Activated B cell treated with CpG ODN at 0.5 μM for 24 hours (primary cell): ENCODE data around the gene HSPE1. TPM values are rescaled to one million over a fixed set of nuclear protein-coding genes. Genes with fewer than 3 reads are reported as not detected.

Experiments used
- ATAC-seq: fragments of 200-7000 bp; cut with Tn5 transposase; one replicate; pipeline ENCODE4 v1.10.0; 2021; ENCODE audit warnings: low read depth, mild to moderate bottlenecking, moderate library complexity
- CTCF ChIA-PET: fragments of 350-600 bp; sonication (Branson Sonifier 250); formaldehyde crosslinking; loops from one replicate; lab custom pipeline; 2021; ENCODE audit warnings: antibody characterized with exemption; lab: Charles Lee
- POLR2A ChIA-PET: fragments of 350-600 bp; sonication (Branson Sonifier 250); formaldehyde crosslinking; loops from one replicate; lab custom pipeline; 2021; ENCODE audit warnings: antibody characterized with exemption; lab: Charles Lee
- DNase-seq: peaks from one replicate; pipeline ENCODE4 v3.0.0; 2022
- H3K27ac Mint-ChIP-seq: one replicate; pipeline ENCODE4 v1.8.0; 2020; ENCODE audit warnings: mixed read lengths
- H3K27me3 Mint-ChIP-seq: one replicate; pipeline ENCODE4 v1.8.0; 2021; ENCODE audit warnings: mixed read lengths
- H3K36me3 Mint-ChIP-seq: one replicate; pipeline ENCODE4 v1.8.0; 2021; ENCODE audit warnings: low read depth, mixed read lengths
- H3K4me1 Mint-ChIP-seq: one replicate; pipeline ENCODE4 v1.8.0; 2021; ENCODE audit warnings: mixed read lengths
- H3K4me3 Mint-ChIP-seq: one replicate; pipeline ENCODE4 v1.8.0; 2020; ENCODE audit warnings: mild to moderate bottlenecking, mixed read lengths
- H3K9me3 Mint-ChIP-seq: one replicate; pipeline ENCODE4 v1.8.0; 2020; ENCODE audit warnings: mixed read lengths
- intact Hi-C: fragments of 100-400 bp; cut with micrococcal nuclease; formaldehyde crosslinking; loops from one replicate; pipeline ENCODE4 v1.15.1; 2024
- total RNA-seq: library from RNA; stranded (reverse); gene quantifications from 2 replicates; pipeline ENCODE4 v1.2.3, GENCODE V29; 2022
- TF ChIP-seq, protein P1 (sequence below): fragments of 200-600 bp; IDR thresholded peaks from one replicate; pipeline ENCODE4 v1.8.0; 2022; ENCODE audit warnings: antibody characterized with exemption, mild to moderate bottlenecking

The HSPE1 gene
- total RNA-seq, 1 donor from 2014 or later = 108 TPM

DNA sequence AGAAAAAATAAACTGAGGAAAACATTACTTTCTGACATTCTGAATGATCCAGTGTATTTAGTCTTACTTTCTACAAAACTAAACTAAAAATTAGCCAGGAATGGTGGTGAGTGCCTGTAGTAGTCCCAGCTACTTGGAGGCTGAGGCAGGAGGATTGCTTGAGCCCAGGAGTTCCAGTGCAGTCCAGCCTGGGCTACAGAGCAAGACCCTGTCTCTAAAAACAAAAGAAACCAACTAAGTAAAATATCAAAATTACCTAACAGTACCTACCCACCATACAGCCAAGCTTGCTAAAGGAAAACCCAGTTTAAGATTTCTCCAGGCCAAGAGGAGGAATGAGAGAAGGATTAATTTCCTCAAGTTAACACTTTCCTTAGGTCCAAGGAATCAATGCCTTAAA lies 3.5 kb upstream of the HSPE1 start:
- H3K4me1 Mint-ChIP-seq = peaks cover 48% of the 10 kb centered on the region
- H3K27me3 Mint-ChIP-seq = no peaks in the 10 kb centered on the region
- H3K27ac Mint-ChIP-seq = no peak overlapping the region
- H3K36me3 Mint-ChIP-seq = peaks cover 75% of the 10 kb centered on the region
- H3K9me3 Mint-ChIP-seq = no peaks in the 10 kb centered on the region
- intact Hi-C loops = loop anchor here (2.0 to 5.0 kb wide), 4 partner anchors 16 to 801 kb away; no protein-coding TSS in a partner anchor
- TF ChIP-seq, protein P1, sequence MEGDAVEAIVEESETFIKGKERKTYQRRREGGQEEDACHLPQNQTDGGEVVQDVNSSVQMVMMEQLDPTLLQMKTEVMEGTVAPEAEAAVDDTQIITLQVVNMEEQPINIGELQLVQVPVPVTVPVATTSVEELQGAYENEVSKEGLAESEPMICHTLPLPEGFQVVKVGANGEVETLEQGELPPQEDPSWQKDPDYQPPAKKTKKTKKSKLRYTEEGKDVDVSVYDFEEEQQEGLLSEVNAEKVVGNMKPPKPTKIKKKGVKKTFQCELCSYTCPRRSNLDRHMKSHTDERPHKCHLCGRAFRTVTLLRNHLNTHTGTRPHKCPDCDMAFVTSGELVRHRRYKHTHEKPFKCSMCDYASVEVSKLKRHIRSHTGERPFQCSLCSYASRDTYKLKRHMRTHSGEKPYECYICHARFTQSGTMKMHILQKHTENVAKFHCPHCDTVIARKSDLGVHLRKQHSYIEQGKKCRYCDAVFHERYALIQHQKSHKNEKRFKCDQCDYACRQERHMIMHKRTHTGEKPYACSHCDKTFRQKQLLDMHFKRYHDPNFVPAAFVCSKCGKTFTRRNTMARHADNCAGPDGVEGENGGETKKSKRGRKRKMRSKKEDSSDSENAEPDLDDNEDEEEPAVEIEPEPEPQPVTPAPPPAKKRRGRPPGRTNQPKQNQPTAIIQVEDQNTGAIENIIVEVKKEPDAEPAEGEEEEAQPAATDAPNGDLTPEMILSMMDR = no peak
- ATAC-seq (no peak), DNase-seq (no peak)
- peak overlapping the region; percentile 16 for H3K4me3 Mint-ChIP-seq
- POLR2A ChIA-PET = no interaction called here
- CTCF ChIA-PET = no interaction called here

DNA sequence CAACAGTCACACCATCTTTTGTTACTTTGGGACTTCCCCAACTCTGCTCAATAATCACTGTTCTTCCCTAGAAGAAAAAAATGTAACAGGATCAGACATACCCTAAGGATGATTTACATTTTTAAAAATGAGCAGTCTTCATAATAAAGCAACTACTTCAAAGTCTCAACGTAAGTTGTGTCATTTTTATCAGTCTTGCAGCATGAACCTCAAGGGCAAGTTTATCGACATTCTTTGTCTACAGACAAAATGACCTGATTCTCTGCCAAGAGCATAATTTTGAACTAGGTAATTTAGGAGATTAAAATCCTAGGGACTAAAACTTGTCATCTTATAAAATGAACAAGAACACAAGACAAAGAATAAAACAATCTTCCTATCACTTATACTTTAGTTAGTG lies 2.9 kb upstream of the HSPE1 start:
- Mint-ChIP-seq H3K9me3 (no peaks in the 10 kb centered on the region), H3K27me3 (no peaks in the 10 kb centered on the region), H3K4me1 (peaks cover 54% of the 10 kb centered on the region), H3K27ac (peak overlapping the region; percentile 41), H3K4me3 (peak overlapping the region; percentile 97), H3K36me3 (peaks cover 77% of the 10 kb centered on the region)
- TF ChIP-seq, protein P1 = no peak
- intact Hi-C loops = loop anchor here (2.0 to 5.0 kb wide), 4 partner anchors 17 to 800 kb away; no protein-coding TSS in a partner anchor
- POLR2A ChIA-PET = interaction anchor here (7.5 kb wide), 1 partner anchor 17 kb away, joined by 173 read pairs; the partner anchor contains the start of gene MOB4
- no peak for ATAC-seq
- no peak for DNase-seq
- CTCF ChIA-PET = no interaction called here

GRCh38 chr2:197498235-197498936 lies 1.8 kb upstream of the HSPE1 start:
- TF ChIP-seq, protein P1 = no peak
- Mint-ChIP-seq H3K36me3 (peaks cover 79% of the 10 kb centered on the region), H3K27me3 (no peaks in the 10 kb centered on the region), H3K9me3 (no peaks in the 10 kb centered on the region), H3K27ac (peak overlapping the region; percentile 94), H3K4me1 (peaks cover 57% of the 10 kb centered on the region), H3K4me3 (peak overlapping the region; percentile 97)
- intact Hi-C loops = loop anchor here (5.0 kb wide), 3 partner anchors 34 to 799 kb away; no protein-coding TSS in a partner anchor
- POLR2A ChIA-PET = interaction anchor here (1.0 to 7.5 kb wide), 8 partner anchors 7 to 64 kb away, joined by 3 to 173 read pairs (median 12); partner anchors contain the start of genes COQ10B, MOB4 and SF3B1
- CTCF ChIA-PET = no interaction called here
- DNase-seq (no peak), ATAC-seq (no peak)

- Mint-ChIP-seq H3K36me3 (peaks cover 80% of the 10 kb centered on the region), H3K9me3 (no peaks in the 10 kb centered on the region), H3K4me1 (peaks cover 59% of the 10 kb centered on the region), H3K4me3 (peak overlapping the region; percentile 97), H3K27me3 (no peaks in the 10 kb centered on the region), H3K27ac (peak overlapping the region; percentile 94)
- peak; percentile 47 for DNase-seq
- TF ChIP-seq, protein P1 = no peak
- no peak for ATAC-seq
- ChIA-PET POLR2A (interaction anchor here (0.6 to 7.5 kb wide), 17 partner anchors 8 to 1842 kb away, joined by 3 to 173 read pairs (median 5); partner anchors contain the start of genes CCDC150, COQ10B, GTF3C3 and MARS2), CTCF (interaction anchor here (1.0 to 1.3 kb wide), 2 partner anchors 9 to 386 kb away, joined by 3 to 4 read pairs; no protein-coding TSS in a partner anchor)
- intact Hi-C loops = loop anchor here (1.0 to 5.0 kb wide), 4 partner anchors 33 to 798 kb away; partner anchors contain the start of gene MARS2
These were observed 1.1 kb upstream of the HSPE1 start for GRCh38 chr2:197498937-197499593.
